UCSD-AML1 (cell line): Measurements from ENCODE around the gene COL23A1.
"Not testable (repeated sequence)": the region's sequence is repeated elsewhere in the genome, so short reads cannot be mapped to it uniquely, and the experiment has no call there.

Experiments used
- DNase-seq: peaks from one replicate; lab custom pipeline; 2025; ENCODE audit not compliant: unreplicated experiment; lab: John Stamatoyannopoulos, UW

Gene COL23A1

GRCh38 chr5:178257650-178258049 is 332.5 kb downstream of the COL23A1 start:
- no peak for DNase-seq

GRCh38 chr5:178256746-178257145 is 333.4 kb downstream of the COL23A1 start:
- DNase-seq = no peak

- DNase-seq = not testable (repeated sequence)
Observed at GRCh38 chr5:178253632-178254031, 336.6 kb downstream of the COL23A1 start.

- peak; percentile 37 for DNase-seq
Observed at GRCh38 chr5:178252258-178252657, 337.9 kb downstream of the COL23A1 start.

- no peak for DNase-seq
Observed at GRCh38 chr5:178250263-178250662, 339.9 kb downstream of the COL23A1 start.

GRCh38 chr5:178249191-178249989 is 340.8 kb downstream of the COL23A1 start:
- DNase-seq = no peak

GRCh38 chr5:178248750-178249149 is 341.4 kb downstream of the COL23A1 start:
- no peak for DNase-seq

- DNase-seq = no peak
Observed at GRCh38 chr5:178247481-178248456, 342.4 kb downstream of the COL23A1 start.

- DNase-seq = no peak
Observed at GRCh38 chr5:178246624-178247279, 343.4 kb downstream of the COL23A1 start.

- no peak for DNase-seq
Observed at GRCh38 chr5:178245389-178245788, 344.8 kb downstream of the COL23A1 start.

- DNase-seq = no peak
Observed at GRCh38 chr5:178244576-178244975, 345.6 kb downstream of the COL23A1 start.

- no peak for DNase-seq
Observed at GRCh38 chr5:178242416-178242815, 347.8 kb downstream of the COL23A1 start.

- no peak for DNase-seq
Observed at GRCh38 chr5:178241688-178242231, 348.4 kb downstream of the COL23A1 start.

- peak; percentile 91 for DNase-seq
Observed at GRCh38 chr5:178241231-178241663, 348.9 kb downstream of the COL23A1 start.

- DNase-seq = peak; percentile 77
Observed at GRCh38 chr5:178240766-178241165, 349.4 kb downstream of the COL23A1 start.

- peak; percentile 76 for DNase-seq
Observed at GRCh38 chr5:178240341-178240741, 349.9 kb downstream of the COL23A1 start.

GRCh38 chr5:178239626-178240301 is 350.4 kb downstream of the COL23A1 start:
- DNase-seq = peak; percentile 61

GRCh38 chr5:178238711-178239592 is 351.2 kb downstream of the COL23A1 start:
- peak; percentile 61 for DNase-seq

- DNase-seq = no peak
Observed at GRCh38 chr5:178238313-178238635, 351.9 kb downstream of the COL23A1 start.
